Measurements from ENCODE around the gene COL12A1.

DNA sequence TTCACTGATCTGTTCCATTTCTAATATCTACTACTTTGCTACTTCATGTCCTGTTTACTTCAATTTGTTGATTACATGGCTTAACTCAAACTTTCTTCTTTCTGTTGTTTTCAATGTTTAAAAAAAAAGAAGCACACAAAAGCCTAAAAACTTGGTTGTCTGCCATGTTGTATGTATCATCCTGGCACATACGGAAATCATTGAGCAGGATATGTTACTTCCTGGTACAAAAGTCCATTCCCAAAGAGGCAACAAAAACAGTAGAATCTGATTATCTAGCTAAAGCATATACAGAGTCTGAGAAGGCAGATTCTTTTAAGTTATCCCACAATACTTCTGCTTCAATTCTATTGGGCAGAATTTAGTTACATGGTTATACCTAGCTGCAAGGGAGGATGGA is 14.5 kb upstream of the COL12A1 start:
- TF ChIP-seq, protein P1, sequence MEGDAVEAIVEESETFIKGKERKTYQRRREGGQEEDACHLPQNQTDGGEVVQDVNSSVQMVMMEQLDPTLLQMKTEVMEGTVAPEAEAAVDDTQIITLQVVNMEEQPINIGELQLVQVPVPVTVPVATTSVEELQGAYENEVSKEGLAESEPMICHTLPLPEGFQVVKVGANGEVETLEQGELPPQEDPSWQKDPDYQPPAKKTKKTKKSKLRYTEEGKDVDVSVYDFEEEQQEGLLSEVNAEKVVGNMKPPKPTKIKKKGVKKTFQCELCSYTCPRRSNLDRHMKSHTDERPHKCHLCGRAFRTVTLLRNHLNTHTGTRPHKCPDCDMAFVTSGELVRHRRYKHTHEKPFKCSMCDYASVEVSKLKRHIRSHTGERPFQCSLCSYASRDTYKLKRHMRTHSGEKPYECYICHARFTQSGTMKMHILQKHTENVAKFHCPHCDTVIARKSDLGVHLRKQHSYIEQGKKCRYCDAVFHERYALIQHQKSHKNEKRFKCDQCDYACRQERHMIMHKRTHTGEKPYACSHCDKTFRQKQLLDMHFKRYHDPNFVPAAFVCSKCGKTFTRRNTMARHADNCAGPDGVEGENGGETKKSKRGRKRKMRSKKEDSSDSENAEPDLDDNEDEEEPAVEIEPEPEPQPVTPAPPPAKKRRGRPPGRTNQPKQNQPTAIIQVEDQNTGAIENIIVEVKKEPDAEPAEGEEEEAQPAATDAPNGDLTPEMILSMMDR (conservative IDR thresholded peaks at IDR 0.05 in 1 of 2, IDR thresholded peaks at IDR 0.05 in 1 of 2; ENCODE audit: low read depth in 1 of 2, low read length in 2 of 2): no peak
- no peak for TF ChIP-seq EZH2 (IDR thresholded peaks at IDR 0.05; ENCODE audit: low read length, missing control alignments)
